Measurements from ENCODE around the gene HCST.

HCST gene

GRCh38 chr19:35869327-35870123 is 32.8 kb upstream of the HCST start:
- FAIRE-seq (no peak), DNase-seq (ENCODE audit: insufficient read length, low spot score) (peak; percentile 96)
- peak; percentile 45; the same call in 1 of the 2 replicates for TF ChIP-seq POLR2A (IDR thresholded peaks at IDR 0.05; ENCODE audit: low read depth, low read length)

- DNase-seq (ENCODE audit: insufficient read length, low spot score) (peak; percentile 93), FAIRE-seq (peak; percentile 50)
These were observed 32.1 kb upstream of the HCST start for GRCh38 chr19:35870124-35870736.

- FAIRE-seq (no peak), DNase-seq (ENCODE audit: insufficient read length, low spot score) (no peak)
- TF ChIP-seq POLR2A (IDR thresholded peaks at IDR 0.05; ENCODE audit: low read depth, low read length), result no peak
These were observed 31.5 kb upstream of the HCST start for GRCh38 chr19:35870798-35871197.

GRCh38 chr19:35871611-35872010 is 30.7 kb upstream of the HCST start:
- FAIRE-seq, result no peak

GRCh38 chr19:35872180-35872579 is 30.1 kb upstream of the HCST start:
- no peak for DNase-seq (ENCODE audit: insufficient read length, low spot score)
- no peak for TF ChIP-seq POLR2A (IDR thresholded peaks at IDR 0.05; ENCODE audit: low read depth, low read length)
- no peak for FAIRE-seq

More at GRCh38 chr19:35871611-35872010, 30.7 kb upstream of the HCST start:
- DNase-seq (ENCODE audit: insufficient read length, low spot score), result no peak
- TF ChIP-seq POLR2A (IDR thresholded peaks at IDR 0.05; ENCODE audit: low read depth, low read length), result no peak

GRCh38 chr19:35874392-35874930 is 27.9 kb upstream of the HCST start:
- DNase-seq (ENCODE audit: insufficient read length, low spot score) (no peak), FAIRE-seq (no peak)
- TF ChIP-seq POLR2A (IDR thresholded peaks at IDR 0.05; ENCODE audit: low read depth, low read length), result no peak

GRCh38 chr19:35879068-35879467 is 23.3 kb upstream of the HCST start:
- FAIRE-seq (no peak), DNase-seq (ENCODE audit: insufficient read length, low spot score) (no peak)
- no peak for TF ChIP-seq POLR2A (IDR thresholded peaks at IDR 0.05; ENCODE audit: low read depth, low read length)

GRCh38 chr19:35879770-35880317 is 22.5 kb upstream of the HCST start:
- TF ChIP-seq POLR2A (IDR thresholded peaks at IDR 0.05; ENCODE audit: low read depth, low read length), result no peak
- FAIRE-seq (peak; percentile 58), DNase-seq (ENCODE audit: insufficient read length, low spot score) (peak; percentile 96)

- TF ChIP-seq POLR2A (IDR thresholded peaks at IDR 0.05; ENCODE audit: low read depth, low read length), result no peak
- FAIRE-seq, result no peak
- DNase-seq (ENCODE audit: insufficient read length, low spot score), result peak; percentile 70
These were observed 20.1 kb upstream of the HCST start for GRCh38 chr19:35882114-35882832.

GRCh38 chr19:35883882-35884281 is 18.4 kb upstream of the HCST start:
- TF ChIP-seq POLR2A (IDR thresholded peaks at IDR 0.05; ENCODE audit: low read depth, low read length), result no peak
- DNase-seq (ENCODE audit: insufficient read length, low spot score) (no peak), FAIRE-seq (no peak)

GRCh38 chr19:35885225-35885738 is 17.0 kb upstream of the HCST start:
- DNase-seq (ENCODE audit: insufficient read length, low spot score), result no peak
- FAIRE-seq, result no peak
- no peak for TF ChIP-seq POLR2A (IDR thresholded peaks at IDR 0.05; ENCODE audit: low read depth, low read length)

- FAIRE-seq, result no peak
- no peak for TF ChIP-seq POLR2A (IDR thresholded peaks at IDR 0.05; ENCODE audit: low read depth, low read length)
- DNase-seq (ENCODE audit: insufficient read length, low spot score), result no peak
These were observed 16.4 kb upstream of the HCST start for GRCh38 chr19:35885904-35886303.

- FAIRE-seq (no peak), DNase-seq (ENCODE audit: insufficient read length, low spot score) (no peak)
- TF ChIP-seq POLR2A (IDR thresholded peaks at IDR 0.05; ENCODE audit: low read depth, low read length), result no peak
These were observed 15.1 kb upstream of the HCST start for GRCh38 chr19:35887197-35887596.

GRCh38 chr19:35888398-35888797 is 13.9 kb upstream of the HCST start:
- no peak for TF ChIP-seq POLR2A (IDR thresholded peaks at IDR 0.05; ENCODE audit: low read depth, low read length)
- no peak for DNase-seq (ENCODE audit: insufficient read length, low spot score)
- FAIRE-seq, result no peak

All from H54 (cell line).